Measurements from ENCODE around the gene UGT1A1. TPM values are rescaled to one million over a fixed set of nuclear protein-coding genes. Genes with fewer than 3 reads are reported as not detected.

The UGT1A1 gene
- total and polyA plus RNA-seq, 4 donors, result 145 to 386 (median 288) TPM; not detected in 1

- TF ChIP-seq REST (IDR thresholded peaks at IDR 0.05), result no peak
Measured at GRCh38 chr2:233798335-233799086, 38.4 kb downstream of the UGT1A1 start (continued).

GRCh38 chr2:233799087-233799665 is 39.1 kb downstream of the UGT1A1 start:
- Histone ChIP-seq H3K27me3 (ENCODE audit: control insufficient read depth in 4 of 4, insufficient read depth in 4 of 4, low read length in 3 of 4) (no peaks in the 10 kb centered on the region), H3K27ac (ENCODE audit: low read depth in 1 of 2, low read length in 2 of 2) (no peak overlapping the region), H3K36me3 (ENCODE audit: control insufficient read depth in 4 of 4, insufficient read depth in 3 of 4, low read depth in 1 of 4, low read length in 3 of 4) (no peaks in the 10 kb centered on the region), H3K4me3 (ENCODE audit: low read depth in 1 of 3, low read length in 3 of 3) (no peak overlapping the region), H3K9me3 (ENCODE audit: control insufficient read depth in 4 of 4, low read length in 3 of 4) (no peaks in the 10 kb centered on the region), H3K9ac (ENCODE audit: low read depth in 1 of 2, low read length in 2 of 2) (no peak overlapping the region), H3K4me1 (ENCODE audit: control insufficient read depth in 4 of 4, insufficient read depth in 4 of 4, low read length in 3 of 4) (no peaks in the 10 kb centered on the region)
- TF ChIP-seq JUND (IDR thresholded peaks at IDR 0.05) (no peak), CTCF (IDR thresholded peaks at IDR 0.05; ENCODE audit: low read depth, low read length, missing input control) (no peak), YY1 (IDR thresholded peaks at IDR 0.05) (no peak), SP1 (IDR thresholded peaks at IDR 0.05) (no peak), FOXA2 (IDR thresholded peaks at IDR 0.05) (no peak), EGR1 (IDR thresholded peaks at IDR 0.05; ENCODE audit: low read depth in 2 of 2) (no peak), HNF4A (conservative IDR thresholded peaks at IDR 0.05) (no peak), HNF4G (IDR thresholded peaks at IDR 0.05) (no peak), REST (IDR thresholded peaks at IDR 0.05) (no peak), RAD21 (IDR thresholded peaks at IDR 0.05) (no peak), NR2F2 (IDR thresholded peaks at IDR 0.05) (no peak), ZBTB33 (IDR thresholded peaks at IDR 0.05) (no peak), MAX (IDR thresholded peaks at IDR 0.05) (no peak), TAF1 (conservative IDR thresholded peaks at IDR 0.05) (no peak), FOXA1 (IDR thresholded peaks at IDR 0.05) (no peak), ATF3 (IDR thresholded peaks at IDR 0.05) (no peak)
- DNase-seq (ENCODE audit: low spot score), result no peak
- WGBS, result 76% methylated on average over 7 of the region's 7 CpGs

Data from liver (tissue), 9 donors.